ENCODE measurements around the gene ARHGEF1.
A peak's percentile ranks its signal among the peaks of the same experiment; 100 is the strongest.

Gene ARHGEF1

DNA sequence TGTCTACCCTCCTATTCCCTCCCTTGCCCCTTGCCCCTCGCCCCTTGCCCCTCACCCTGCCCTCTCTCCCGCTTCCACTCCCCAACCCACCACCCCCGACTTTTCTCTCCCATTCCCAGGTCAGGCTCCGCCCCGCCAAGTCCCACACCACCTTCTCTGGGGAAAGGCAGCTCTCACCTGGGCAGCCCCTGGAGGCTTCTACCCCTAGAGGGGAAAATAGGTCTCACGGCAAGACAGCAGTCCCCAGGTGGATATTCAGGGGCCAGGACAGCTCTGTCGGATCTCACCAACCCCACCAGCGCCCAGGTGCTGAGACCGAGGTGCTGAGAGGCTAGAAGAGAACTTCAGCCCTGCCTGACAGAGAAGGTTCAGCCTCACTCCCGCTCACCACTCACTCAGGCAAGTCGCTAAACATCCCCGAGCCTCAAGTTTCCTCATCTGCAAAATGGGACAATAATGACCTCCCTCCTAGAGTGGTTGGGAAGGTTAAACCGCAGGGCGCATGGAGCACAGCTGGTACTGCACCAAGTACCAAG lies 46.6 kb downstream of the ARHGEF1 start:
- H3K27ac ChIP-seq: no peak overlapping the region
- TF ChIP-seq, protein P1, sequence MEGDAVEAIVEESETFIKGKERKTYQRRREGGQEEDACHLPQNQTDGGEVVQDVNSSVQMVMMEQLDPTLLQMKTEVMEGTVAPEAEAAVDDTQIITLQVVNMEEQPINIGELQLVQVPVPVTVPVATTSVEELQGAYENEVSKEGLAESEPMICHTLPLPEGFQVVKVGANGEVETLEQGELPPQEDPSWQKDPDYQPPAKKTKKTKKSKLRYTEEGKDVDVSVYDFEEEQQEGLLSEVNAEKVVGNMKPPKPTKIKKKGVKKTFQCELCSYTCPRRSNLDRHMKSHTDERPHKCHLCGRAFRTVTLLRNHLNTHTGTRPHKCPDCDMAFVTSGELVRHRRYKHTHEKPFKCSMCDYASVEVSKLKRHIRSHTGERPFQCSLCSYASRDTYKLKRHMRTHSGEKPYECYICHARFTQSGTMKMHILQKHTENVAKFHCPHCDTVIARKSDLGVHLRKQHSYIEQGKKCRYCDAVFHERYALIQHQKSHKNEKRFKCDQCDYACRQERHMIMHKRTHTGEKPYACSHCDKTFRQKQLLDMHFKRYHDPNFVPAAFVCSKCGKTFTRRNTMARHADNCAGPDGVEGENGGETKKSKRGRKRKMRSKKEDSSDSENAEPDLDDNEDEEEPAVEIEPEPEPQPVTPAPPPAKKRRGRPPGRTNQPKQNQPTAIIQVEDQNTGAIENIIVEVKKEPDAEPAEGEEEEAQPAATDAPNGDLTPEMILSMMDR (conservative IDR thresholded peaks at IDR 0.05): no peak

DNA sequence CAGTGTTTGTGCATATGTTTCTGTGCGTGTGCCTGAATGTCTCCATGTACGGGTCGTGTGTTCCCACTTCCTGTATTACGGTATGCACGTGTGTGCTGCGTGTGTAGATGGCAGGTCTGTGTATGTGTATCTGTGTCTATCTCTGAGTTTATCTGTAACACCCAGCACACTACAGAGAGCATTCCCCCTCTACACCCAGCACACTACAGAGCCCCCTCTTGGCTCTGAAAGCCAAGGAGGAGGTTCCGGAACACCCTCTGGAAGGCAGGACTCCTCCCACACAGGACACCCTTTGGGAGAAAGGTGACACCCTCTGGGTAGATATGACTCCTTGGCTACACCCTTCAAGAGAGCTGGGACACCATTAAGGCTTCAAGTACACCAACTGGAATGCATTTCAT lies 47.3 kb downstream of the ARHGEF1 start:
- TF ChIP-seq, protein P1 (conservative IDR thresholded peaks at IDR 0.05): no peak
- no peak overlapping the region for H3K27ac ChIP-seq

DNA sequence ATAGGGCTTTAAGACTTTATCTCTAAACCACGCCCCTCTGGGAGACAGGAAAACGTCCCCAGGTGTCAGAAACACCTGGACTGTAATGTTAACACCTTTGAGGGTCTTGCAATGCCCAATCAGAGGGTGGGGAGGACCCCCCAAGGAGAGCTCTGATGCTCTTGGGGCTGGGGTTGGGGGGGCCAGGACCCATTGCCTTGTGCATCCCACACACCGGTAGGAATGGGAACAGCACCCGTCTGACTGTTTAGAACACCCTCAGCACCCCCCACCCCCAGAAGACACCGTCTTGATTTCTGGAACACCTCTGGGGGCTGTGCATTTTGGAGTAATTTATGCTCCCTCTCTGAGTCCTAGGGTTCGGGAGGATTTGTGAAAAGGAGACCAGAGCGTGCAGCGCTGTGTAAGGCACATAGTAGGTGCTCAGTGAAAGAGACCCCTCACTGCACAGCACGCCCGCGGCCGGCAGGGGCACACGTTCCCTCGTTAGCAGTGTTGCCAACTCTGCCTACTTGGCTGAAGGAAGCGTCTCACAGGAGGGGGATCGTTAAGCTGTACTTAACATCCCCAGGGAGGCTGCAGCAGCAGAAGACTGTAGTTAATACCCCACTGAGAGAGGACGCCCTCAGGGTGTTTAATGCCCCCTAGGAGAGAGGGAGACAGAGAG lies 48.1 kb downstream of the ARHGEF1 start:
- TF ChIP-seq, protein P1 (conservative IDR thresholded peaks at IDR 0.05): peak; percentile 20; the same call in 1 of the 2 replicates
- no peak overlapping the region for H3K27ac ChIP-seq

DNA sequence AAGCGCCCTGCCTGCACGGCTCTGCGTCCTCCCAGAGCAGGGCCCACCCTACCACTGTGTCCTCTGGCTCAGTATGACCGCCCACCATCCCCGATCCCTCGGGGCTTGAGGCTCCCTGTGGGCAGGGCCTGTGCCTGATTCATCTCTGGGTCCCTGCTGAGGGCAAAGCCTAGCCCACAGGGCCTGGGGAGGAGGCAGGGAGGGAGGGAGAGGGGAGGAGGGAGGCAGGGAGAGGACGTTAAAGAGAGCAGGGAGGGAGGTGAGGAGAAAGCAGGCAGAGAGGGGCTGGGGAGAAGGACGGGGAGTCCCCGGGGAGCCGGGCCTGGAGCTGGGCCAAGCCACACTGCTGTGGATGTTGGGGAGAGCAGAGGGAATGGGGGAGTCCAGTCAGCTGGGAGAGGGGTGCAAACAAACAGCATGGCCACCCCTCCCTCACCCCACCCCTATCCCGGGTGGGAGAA lies 49.3 kb downstream of the ARHGEF1 start:
- no peak overlapping the region for H3K27ac ChIP-seq
- TF ChIP-seq, protein P1 (conservative IDR thresholded peaks at IDR 0.05): no peak

DNA sequence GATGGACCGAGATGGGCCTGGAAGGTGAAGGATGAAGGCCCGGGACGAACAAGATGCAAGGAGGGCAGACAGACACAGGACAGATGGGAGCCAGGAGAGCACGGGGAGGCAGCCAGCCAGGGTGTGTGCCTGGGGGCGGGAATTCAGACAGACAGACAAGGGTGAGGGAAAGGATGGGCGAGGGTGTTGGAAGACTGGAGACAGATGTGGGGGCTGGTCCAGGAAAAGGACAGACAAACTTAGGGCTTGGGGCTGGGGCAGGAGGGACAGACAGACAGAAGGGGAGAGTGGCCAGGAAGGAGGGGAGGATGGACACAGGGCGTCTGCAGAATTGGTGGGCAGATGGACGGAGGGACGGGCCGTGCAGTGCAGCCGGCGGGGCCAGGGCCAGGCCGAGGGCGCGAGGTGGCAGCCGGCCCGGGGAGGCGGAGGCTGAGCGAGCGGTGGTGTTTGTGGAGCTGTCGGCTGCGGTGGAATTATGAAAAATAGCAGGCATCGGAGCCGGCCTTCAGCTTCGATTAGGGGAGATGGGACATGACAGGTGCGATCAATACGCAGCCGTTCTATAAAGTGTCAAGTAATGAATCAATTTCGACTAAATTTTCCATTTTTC lies 49.8 kb downstream of the ARHGEF1 start:
- no peak overlapping the region for H3K27ac ChIP-seq
- TF ChIP-seq, protein P1 (conservative IDR thresholded peaks at IDR 0.05): no peak

DNA sequence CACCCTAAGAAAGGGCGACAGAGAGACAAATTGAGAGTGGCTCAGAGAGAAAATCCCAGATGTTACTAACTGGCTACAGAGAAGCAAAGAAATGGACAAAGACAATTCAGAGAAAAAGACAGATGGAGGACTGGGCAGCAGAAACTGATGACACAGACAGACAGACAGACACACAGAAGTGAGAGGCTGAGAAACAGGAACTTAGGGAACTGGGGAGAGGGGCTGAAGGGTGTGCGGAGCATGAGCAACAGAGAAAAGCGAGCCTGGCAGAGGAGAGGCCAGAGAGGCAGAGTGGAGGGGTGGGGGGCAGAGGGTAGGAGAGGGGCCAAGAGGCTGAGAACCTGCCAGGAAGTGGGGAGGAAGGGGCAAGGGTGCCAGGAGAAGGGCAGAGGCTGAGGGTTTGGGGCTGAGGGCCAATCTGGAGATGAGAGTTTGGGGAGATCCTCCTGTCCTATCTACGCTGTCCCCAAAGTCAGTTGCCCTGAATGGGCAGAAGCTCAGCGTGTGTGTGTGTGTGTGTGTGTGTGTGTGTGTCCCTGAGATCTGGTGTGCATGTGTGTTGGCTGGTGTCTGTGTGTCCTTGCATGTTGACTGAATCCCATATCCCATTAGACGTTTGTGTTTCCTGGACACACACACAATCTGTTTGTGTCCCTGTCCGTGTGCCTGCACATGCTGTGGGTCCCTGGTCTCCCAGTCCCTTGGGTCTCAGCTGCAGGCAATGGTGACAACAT lies 50.9 kb downstream of the ARHGEF1 start:
- no peak overlapping the region for H3K27ac ChIP-seq
- TF ChIP-seq, protein P1 (conservative IDR thresholded peaks at IDR 0.05): no peak

DNA sequence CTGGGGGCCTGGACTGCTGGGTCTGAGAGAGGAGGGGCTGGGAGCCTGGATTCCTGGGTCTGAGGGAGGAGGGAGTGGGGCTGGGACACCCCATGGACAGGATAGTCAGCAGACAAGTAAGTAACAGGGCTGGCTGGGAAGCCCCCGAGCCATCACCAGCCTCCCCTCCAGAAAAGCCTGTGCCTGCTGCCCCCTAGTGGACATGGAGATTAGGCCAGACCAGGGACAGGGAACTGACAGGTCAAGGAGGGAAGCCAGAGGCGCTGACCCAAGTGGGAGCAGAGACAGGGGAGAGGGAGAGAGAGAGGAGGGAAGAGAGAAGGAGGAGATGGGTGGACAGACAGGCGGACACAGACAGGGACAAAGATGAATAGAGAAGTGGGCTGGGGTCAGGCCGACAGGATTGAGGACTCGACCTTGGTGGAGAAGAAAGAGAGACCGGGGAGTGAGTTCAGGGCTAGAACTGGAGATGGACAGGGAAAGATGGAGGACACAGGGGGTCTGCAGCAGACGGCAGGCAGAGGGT lies 51.9 kb downstream of the ARHGEF1 start:
- H3K27ac ChIP-seq: no peak overlapping the region
- TF ChIP-seq, protein P1 (conservative IDR thresholded peaks at IDR 0.05): peak; percentile 96
